GM06990 (cell line): ENCODE results near the gene IREB2.
"Not testable (repeated sequence)": the region's sequence is repeated elsewhere in the genome, so short reads cannot be mapped to it uniquely, and the experiment has no call there.

ENCODE experiments used
- DNase-seq: peaks from one replicate; pipeline ENCODE4 v3.0.0-alpha.2; 2011; ENCODE audit not compliant: insufficient read length; ENCODE audit errors: extremely low read depth
- H3K27me3 ChIP-seq: replicated peaks from 2 replicates; pipeline ENCODE4 v1.6.0; 2011; ENCODE audit warnings: low read length; ENCODE audit not compliant: control insufficient read depth, insufficient read depth
- H3K36me3 ChIP-seq: 2 replicates; pipeline ENCODE4 v1.5.1; 2011; ENCODE audit warnings: low read length; ENCODE audit not compliant: control insufficient read depth, insufficient read depth
- H3K4me3 ChIP-seq: replicated peaks from 2 replicates; pipeline ENCODE4 v1.5.1; 2011; ENCODE audit warnings: low read depth, mild to moderate bottlenecking, control low read depth, low read length
- TF ChIP-seq, protein P1 (sequence below): IDR thresholded peaks from 2 replicates; pipeline ENCODE4 v1.5.1; 2011; ENCODE audit warnings: low read length, control low read depth, mild to moderate bottlenecking, inconsistent platforms; ENCODE audit not compliant: insufficient read depth, poor library complexity, severe bottlenecking

Gene IREB2

DNA sequence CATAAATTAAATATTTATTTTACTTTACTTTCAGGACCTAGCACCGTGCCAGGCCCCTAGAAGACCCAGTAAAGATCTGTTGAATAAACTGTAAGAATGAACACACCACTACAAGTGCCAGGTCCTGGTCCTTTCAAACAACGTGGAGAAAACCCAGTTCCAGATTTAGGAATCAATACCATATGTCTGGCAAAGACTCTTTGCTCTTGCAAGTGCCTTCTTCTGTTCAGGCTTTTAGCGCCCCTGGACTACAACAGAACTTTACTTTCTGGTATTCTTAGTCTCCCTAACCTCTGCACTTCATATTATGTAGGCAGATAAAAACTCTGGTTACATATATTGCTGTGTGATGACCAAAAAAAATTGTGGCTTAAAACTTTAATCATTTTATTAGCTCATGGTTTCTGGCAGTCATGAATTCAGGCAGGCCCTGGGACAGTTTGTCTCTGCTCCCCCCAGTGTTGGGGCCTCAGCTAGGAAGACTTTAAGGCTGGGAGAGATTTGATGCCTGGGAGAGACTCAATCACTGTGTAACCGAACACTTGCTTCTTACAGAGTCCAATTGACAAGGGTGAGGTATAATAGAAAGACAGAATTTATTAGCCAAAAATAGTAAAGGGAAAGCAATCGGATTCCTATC, 99.4 kb downstream of the IREB2 start:
- Histone ChIP-seq H3K4me3 (no peak overlapping the region), H3K36me3 (no peaks in the 10 kb centered on the region), H3K27me3 (no peaks in the 10 kb centered on the region)
- TF ChIP-seq, protein P1, sequence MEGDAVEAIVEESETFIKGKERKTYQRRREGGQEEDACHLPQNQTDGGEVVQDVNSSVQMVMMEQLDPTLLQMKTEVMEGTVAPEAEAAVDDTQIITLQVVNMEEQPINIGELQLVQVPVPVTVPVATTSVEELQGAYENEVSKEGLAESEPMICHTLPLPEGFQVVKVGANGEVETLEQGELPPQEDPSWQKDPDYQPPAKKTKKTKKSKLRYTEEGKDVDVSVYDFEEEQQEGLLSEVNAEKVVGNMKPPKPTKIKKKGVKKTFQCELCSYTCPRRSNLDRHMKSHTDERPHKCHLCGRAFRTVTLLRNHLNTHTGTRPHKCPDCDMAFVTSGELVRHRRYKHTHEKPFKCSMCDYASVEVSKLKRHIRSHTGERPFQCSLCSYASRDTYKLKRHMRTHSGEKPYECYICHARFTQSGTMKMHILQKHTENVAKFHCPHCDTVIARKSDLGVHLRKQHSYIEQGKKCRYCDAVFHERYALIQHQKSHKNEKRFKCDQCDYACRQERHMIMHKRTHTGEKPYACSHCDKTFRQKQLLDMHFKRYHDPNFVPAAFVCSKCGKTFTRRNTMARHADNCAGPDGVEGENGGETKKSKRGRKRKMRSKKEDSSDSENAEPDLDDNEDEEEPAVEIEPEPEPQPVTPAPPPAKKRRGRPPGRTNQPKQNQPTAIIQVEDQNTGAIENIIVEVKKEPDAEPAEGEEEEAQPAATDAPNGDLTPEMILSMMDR: no peak
- DNase-seq: no peak

- TF ChIP-seq, protein P1: no peak
- H3K36me3 ChIP-seq: peaks cover 5% of the 10 kb centered on the region
- H3K27me3 ChIP-seq: no peaks in the 10 kb centered on the region
- DNase-seq: no peak
- no peak overlapping the region for H3K4me3 ChIP-seq
Measured at GRCh38 chr15:78538358-78538757, 100.3 kb downstream of the IREB2 start.

DNA sequence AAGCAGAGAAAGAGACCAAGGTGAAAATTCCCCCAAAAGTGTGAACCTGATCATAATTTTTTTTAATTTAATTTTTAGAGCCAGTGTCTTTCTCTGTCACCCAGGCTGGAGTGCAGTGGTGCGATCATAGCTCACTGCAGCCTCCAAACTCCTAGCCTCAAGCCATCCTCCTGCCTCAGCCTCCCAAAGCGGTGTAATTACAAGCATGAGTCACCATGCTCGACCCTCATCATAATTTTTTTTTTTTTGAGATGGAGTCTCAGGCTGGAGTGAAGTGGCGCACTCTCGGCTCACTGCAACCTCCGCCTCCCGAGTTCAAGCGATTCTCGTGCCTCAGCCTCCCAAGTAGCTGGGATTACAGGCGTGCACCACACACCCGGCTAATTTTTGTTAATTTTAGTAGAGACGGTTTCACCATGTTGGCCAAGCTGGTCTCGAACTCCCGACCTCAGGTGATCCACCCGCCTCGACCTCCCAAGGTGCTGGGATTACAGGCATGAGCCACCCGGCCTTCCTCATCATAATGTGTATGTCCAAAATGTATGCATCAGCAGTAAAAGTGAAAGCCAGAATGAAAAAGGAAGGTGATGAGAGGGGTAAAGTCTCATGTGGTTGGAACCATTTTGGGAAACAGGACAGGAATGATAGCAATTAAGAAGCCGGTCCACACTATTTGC, 101.6 kb downstream of the IREB2 start:
- not testable (repeated sequence) for DNase-seq, H3K36me3 ChIP-seq, H3K27me3 ChIP-seq
- peak overlapping the region; percentile 74 for H3K4me3 ChIP-seq

- H3K4me3 ChIP-seq: peak within 1 kb of the TSS; percentile 74
- peak; percentile 95 for DNase-seq
- H3K36me3 ChIP-seq: peaks cover 9% of the 10 kb centered on the region
- H3K27me3 ChIP-seq: no peaks in the 10 kb centered on the region
- TF ChIP-seq, protein P1: peak; percentile 12
Measured at GRCh38 chr15:78540141-78540870, 102.3 kb downstream of the IREB2 start, which contains the start of gene PSMA4. PSMA4 (plus strand) TSS chr15:78540444; CDS start chr15:78541928, 1,484 bp downstream.

- peaks cover 14% of the 10 kb centered on the region for H3K36me3 ChIP-seq
- peak overlapping the region; percentile 74 for H3K4me3 ChIP-seq
- TF ChIP-seq, protein P1: no peak
- H3K27me3 ChIP-seq: no peaks in the 10 kb centered on the region
- no peak for DNase-seq
Measured at GRCh38 chr15:78540871-78541743, 103.1 kb downstream of the IREB2 start.
